Thyroid gland (tissue), 4 donors: ENCODE results near the gene H2BK1. TPM values are rescaled to one million over a fixed set of nuclear protein-coding genes. Genes with fewer than 3 reads are reported as not detected.
A peak's percentile ranks its signal among the peaks of the same experiment; 100 is the strongest.

Experiments
- DNase-seq, 2 donors: peaks; one replicate each; pipeline ENCODE4 v3.0.0-alpha.2; 2019
- H3K27ac ChIP-seq, 3 donors: fragments of 200-600 bp; sonication (generic); 1 replicate in 2 of 3; 2 replicates in 1 of 3; pipeline ENCODE4 v1.5.1; 2016 to 2019; ENCODE audit warnings: mild to moderate bottlenecking in 1 of 3, moderate library complexity in 1 of 3
- H3K27me3 ChIP-seq: fragments of 200-600 bp; sonication (generic); one replicate; pipeline ENCODE4 v1.5.1; 2019
- H3K36me3 ChIP-seq, 2 donors: fragments of 200-600 bp; sonication (generic); one replicate each; pipeline ENCODE4 v1.5.1; 2016 to 2019
- H3K4me1 ChIP-seq, 2 donors: fragments of 200-600 bp; sonication (generic); one replicate each; pipeline ENCODE4 v1.5.1; 2017 to 2019
- H3K4me3 ChIP-seq, 3 donors: fragments of 200-600 bp; sonication (generic); replicated peaks in 1 of 3; 1 replicate in 2 of 3; 2 replicates in 1 of 3; pipeline ENCODE4 v1.5.1; 2016; ENCODE audit warnings: mild to moderate bottlenecking in 1 of 3
- H3K9me3 ChIP-seq: fragments of 200-600 bp; sonication (generic); one replicate; pipeline ENCODE4 v1.5.1; 2017
- POLR2A ChIP-seq, 2 donors: fragments of 450-650 bp; IDR thresholded peaks; one replicate each; pipeline ENCODE4 v1.6.1; 2017; ENCODE audit warnings: antibody characterized with exemption in 2 of 2, mild to moderate bottlenecking in 2 of 2, moderate library complexity in 1 of 2
- WGBS, 2 donors: methylation state at CpG; one replicate each; pipeline ENCODE4 v1.1.5; 2017; 5-methylcytosine and 5-hydroxymethylcytosine counted together
- intact Hi-C: fragments of 100-400 bp; cut with DNase I; formaldehyde crosslinking; loops from one replicate; pipeline ENCODE4 v1.15.1; 2023
- total RNA-seq, 4 donors: library from RNA; depleted of rRNA; stranded (reverse); fragments of >200 nt; gene quantifications; one replicate each; pipeline ENCODE4 v1.2.3, GENCODE V29; 2016
- TF ChIP-seq, protein P1 (sequence below), 6 experiments: fragments of 200-600 bp in 3 of 6; fragments of 450-650 bp in 3 of 6; sonication (generic) in 3 of 6; IDR thresholded peaks; one replicate each; pipeline ENCODE4 v1.5.1; 2016 to 2019; ENCODE audit warnings: antibody characterized with exemption in 6 of 6, mild to moderate bottlenecking in 2 of 6, inconsistent platforms in 1 of 6, moderate library complexity in 1 of 6

Gene H2BK1
- total RNA-seq, 4 donors from 2014 or later: not detected

DNA sequence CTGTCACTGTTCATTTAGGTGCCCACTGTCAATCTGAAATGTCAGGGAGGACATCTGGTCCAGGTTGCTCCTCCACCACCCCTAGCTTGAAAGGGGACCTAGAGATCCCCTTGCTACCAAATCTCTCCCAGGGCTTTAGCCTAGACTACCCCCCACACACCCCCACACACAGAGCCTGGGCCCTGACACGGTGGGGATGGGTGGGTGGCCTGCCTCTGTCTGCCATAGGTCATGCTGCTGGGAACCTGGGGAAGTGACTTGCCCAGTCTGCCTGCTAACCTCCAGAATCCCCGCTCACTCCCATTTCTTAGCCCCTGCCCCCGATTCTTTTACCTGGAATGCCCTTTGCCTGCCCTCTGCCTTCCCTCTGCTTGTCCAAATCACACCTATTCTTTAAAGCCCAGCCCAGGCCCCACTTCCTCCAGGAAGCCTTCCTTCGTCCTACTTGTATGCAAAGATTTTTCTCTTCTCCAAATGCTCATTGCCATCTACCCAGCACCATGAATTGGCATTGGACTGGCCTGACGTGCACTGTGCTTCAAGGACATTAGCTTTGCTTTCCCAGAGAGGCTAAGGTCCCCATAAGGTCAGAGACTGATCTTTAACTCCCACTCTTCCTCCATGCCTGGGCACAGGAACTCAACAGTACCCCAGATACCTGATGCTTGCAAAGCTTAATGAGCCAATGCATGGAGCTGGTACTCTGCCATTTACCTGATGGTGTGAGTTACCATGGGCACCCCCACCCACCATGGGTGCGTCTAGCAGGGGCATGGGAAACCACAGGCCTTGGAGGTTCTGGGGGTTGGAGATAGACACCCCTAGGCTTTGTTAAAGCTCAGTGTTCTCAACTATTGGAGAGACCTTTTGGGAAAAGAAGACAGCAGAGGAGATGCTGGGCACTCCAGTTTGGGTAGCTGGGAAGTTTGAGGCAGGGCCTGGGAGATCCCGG lies 40.2 kb upstream of the H2BK1 start:
- Histone ChIP-seq H3K4me3 (no peak overlapping the region), H3K27me3 (no peaks in the 10 kb centered on the region), H3K36me3 (no peaks in the 10 kb centered on the region), H3K9me3 (no peaks in the 10 kb centered on the region), H3K4me1 (peaks cover 40 to 61% of the 10 kb centered on the region in 2 donors), H3K27ac (peak overlapping the region in 2 of 3 donors; percentile 88 to 91)
- DNase-seq: no peak
- intact Hi-C loops: no loop called here
- TF ChIP-seq, protein P1, sequence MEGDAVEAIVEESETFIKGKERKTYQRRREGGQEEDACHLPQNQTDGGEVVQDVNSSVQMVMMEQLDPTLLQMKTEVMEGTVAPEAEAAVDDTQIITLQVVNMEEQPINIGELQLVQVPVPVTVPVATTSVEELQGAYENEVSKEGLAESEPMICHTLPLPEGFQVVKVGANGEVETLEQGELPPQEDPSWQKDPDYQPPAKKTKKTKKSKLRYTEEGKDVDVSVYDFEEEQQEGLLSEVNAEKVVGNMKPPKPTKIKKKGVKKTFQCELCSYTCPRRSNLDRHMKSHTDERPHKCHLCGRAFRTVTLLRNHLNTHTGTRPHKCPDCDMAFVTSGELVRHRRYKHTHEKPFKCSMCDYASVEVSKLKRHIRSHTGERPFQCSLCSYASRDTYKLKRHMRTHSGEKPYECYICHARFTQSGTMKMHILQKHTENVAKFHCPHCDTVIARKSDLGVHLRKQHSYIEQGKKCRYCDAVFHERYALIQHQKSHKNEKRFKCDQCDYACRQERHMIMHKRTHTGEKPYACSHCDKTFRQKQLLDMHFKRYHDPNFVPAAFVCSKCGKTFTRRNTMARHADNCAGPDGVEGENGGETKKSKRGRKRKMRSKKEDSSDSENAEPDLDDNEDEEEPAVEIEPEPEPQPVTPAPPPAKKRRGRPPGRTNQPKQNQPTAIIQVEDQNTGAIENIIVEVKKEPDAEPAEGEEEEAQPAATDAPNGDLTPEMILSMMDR (IDR thresholded peaks at IDR 0.05): no peak
- TF ChIP-seq POLR2A (IDR thresholded peaks at IDR 0.05): no peak
- WGBS, 2 donors: 69 to 81% methylated on average over 7 of the region's 7 CpGs

DNA sequence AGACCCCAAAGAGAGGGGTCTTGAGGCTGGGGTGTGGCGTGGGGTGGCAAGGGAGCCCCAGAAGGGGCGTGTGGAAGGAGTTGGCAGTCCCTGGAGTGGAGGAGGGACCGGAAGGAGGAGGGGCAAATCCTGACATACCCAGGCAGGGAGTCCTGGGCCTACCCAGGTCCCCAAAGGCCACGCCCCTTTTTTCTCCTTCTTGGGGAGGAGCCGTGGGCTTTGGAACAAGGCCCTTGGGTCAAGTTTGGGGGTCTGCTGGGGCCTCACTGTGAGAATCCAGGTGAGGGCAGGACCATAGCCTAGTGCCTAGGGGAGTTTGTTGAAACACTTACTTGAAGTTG lies 39.4 kb upstream of the H2BK1 start:
- intact Hi-C loops: no loop called here
- H3K27ac ChIP-seq: peak overlapping the region; percentile 29 to 91 (median 88)
- 9 to 10% methylated on average over 4 to 5 of the region's 5 CpGs for WGBS, 2 donors
- no peaks in the 10 kb centered on the region for H3K9me3 ChIP-seq
- TF ChIP-seq, protein P1 (IDR thresholded peaks at IDR 0.05): no peak
- no peaks in the 10 kb centered on the region for H3K27me3 ChIP-seq
- H3K36me3 ChIP-seq: no peaks in the 10 kb centered on the region
- peak overlapping the region in 1 of 3 donors; percentile 60 for H3K4me3 ChIP-seq
- H3K4me1 ChIP-seq: peaks cover 45 to 68% of the 10 kb centered on the region in 2 donors
- peak; percentile 83 to 86 for DNase-seq

DNA sequence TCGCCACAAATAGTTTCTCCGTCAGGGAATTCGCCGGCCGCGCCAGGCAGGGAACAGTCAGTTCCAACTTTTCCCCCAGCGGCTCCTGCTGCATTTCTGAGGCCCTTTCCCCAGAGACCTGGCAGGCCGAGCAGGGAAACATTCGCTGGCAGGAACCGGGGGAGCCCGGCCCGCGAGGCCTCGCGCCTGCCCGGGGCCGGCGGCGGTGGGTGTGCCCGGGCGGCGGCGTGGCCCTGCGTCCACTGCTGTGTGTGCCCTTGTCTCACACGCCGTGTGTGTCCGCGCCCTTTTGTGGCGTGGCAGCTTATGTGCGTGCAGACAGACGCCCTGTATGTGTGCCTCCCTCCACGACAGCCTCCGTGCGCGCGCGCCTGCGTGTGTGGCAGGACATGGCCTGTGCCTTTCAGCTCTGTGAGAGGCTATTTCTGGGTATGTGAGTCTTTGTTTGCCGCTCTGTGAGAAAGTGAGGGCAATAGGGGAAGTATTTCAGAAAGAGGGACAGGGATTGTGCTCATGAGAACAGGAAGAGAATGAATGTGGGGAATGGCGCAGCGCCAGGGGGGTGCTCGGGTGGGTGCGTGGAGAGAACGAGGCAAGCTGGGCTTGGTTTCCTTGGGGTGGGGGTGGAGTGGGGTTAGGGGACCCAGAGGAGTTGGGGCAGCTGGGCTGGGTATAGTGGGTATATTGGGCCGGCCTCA lies 38.9 kb upstream of the H2BK1 start:
- TF ChIP-seq, protein P1 (IDR thresholded peaks at IDR 0.05): no peak
- peak in 1 of 2 donors; percentile 47 for TF ChIP-seq POLR2A (IDR thresholded peaks at IDR 0.05)
- DNase-seq: peak; percentile 64 to 69

DNA sequence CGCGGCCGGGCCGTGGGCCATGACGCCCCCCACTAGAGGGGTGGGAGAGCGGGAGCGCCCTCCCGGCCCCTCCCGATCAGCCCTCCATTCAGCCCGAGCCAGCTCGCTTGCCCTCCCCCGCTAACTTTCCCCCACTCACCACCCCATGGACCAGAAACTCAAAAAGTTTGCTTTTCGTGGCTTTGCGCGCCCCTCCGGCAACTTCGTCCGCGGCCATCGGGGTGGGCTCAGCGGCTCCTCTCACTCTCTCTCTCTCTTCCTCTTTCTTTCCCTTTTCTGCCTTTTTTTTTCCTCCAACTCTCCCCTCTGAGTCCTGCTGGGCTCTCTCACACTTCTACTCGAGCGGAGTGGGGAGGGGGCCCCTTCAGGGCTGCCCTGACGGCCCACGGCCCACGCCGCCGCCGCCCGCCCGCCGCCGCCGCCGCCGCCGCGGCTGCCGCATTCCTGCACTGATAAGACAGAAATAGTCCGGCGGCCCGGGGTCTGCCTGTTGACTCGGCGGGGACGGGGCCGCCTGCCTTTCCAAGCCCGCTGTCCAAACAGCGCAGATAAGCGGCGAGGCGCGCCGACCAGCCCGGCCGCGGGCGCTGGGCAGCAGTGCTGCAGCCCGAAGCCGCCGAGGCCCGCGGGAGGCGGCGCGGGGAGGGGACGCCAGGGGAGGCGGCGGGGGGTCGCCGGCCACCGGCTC lies 38.2 kb upstream of the H2BK1 start, which contains the start of gene SMARCD3:
SMARCD3 (minus strand) TSS at position 349 of the 688 bp plus-strand sequence; CDS start at position 217, 132 bp downstream.
- Histone ChIP-seq H3K4me1 (peaks cover 47 to 80% of the 10 kb centered on the region in 2 donors), H3K9me3 (no peaks in the 10 kb centered on the region), H3K27me3 (no peaks in the 10 kb centered on the region), H3K4me3 (peak within 1 kb of the TSS; percentile 59 to 74 (median 60)), H3K27ac (peak within 1 kb of the TSS; percentile 29 to 91 (median 88)), H3K36me3 (no peaks in the 10 kb centered on the region)
- TF ChIP-seq, protein P1 (IDR thresholded peaks at IDR 0.05): no peak
- TF ChIP-seq POLR2A (IDR thresholded peaks at IDR 0.05): no peak
- intact Hi-C loops: no loop called here
- DNase-seq: peak; percentile 77 to 81
- WGBS, 2 donors: 1 to 2% methylated on average over 36 to 42 of the region's 71 CpGs

More for the DNA sequence above, 38.9 kb upstream of the H2BK1 start:
- peaks cover 47 to 73% of the 10 kb centered on the region in 2 donors for H3K4me1 ChIP-seq
- peak overlapping the region; percentile 29 to 91 (median 88) for H3K27ac ChIP-seq
- 8 to 9% methylated on average over 16 to 17 of the region's 45 CpGs for WGBS, 2 donors
- intact Hi-C loops: no loop called here
- no peaks in the 10 kb centered on the region for H3K27me3 ChIP-seq
- H3K4me3 ChIP-seq: peak overlapping the region; percentile 7 to 60 (median 59)
- H3K36me3 ChIP-seq: no peaks in the 10 kb centered on the region
- H3K9me3 ChIP-seq: no peaks in the 10 kb centered on the region
